Skeletal muscle tissue (tissue), 5 donors: ENCODE measurements around the gene NOG. TPM values are rescaled to one million over a fixed set of nuclear protein-coding genes. Genes with fewer than 3 reads are reported as not detected.

Experiments
- H3K27ac ChIP-seq: one replicate; pipeline ENCODE4 v1.7.0; 2013; ENCODE audit warnings: mild to moderate bottlenecking, low read depth, low read length, inconsistent platforms
- H3K27me3 ChIP-seq, 3 donors: one replicate each; pipeline ENCODE4 v1.7.0; 2013; ENCODE audit warnings: low read length in 3 of 3; ENCODE audit not compliant: control insufficient read depth in 3 of 3, insufficient read depth in 3 of 3
- H3K36me3 ChIP-seq, 3 donors: one replicate each; pipeline ENCODE4 v1.7.0; 2013; ENCODE audit warnings: low read length in 3 of 3; ENCODE audit not compliant: control insufficient read depth in 3 of 3, insufficient read depth in 3 of 3
- H3K4me1 ChIP-seq, 3 donors: one replicate each; pipeline ENCODE4 v1.7.0; 2013; ENCODE audit warnings: low read length in 3 of 3, mild to moderate bottlenecking in 3 of 3; ENCODE audit not compliant: control insufficient read depth in 3 of 3, insufficient read depth in 3 of 3
- H3K4me3 ChIP-seq, 3 donors: one replicate each; pipeline ENCODE4 v1.7.0; 2013; ENCODE audit warnings: low read length in 3 of 3
- H3K9ac ChIP-seq, 3 donors: one replicate each; pipeline ENCODE4 v1.7.0; 2013; ENCODE audit warnings: low read length in 3 of 3, mild to moderate bottlenecking in 3 of 3, moderate library complexity in 2 of 3, low read depth in 1 of 3
- H3K9me3 ChIP-seq, 3 donors: one replicate each; pipeline ENCODE4 v1.7.0; 2013; ENCODE audit warnings: low read length in 3 of 3; ENCODE audit not compliant: control insufficient read depth in 3 of 3
- small RNA-seq: library from RNA; depleted of rRNA; stranded (forward); fragments of <200 nt; gene quantifications from one replicate; pipeline ENCODE3, GENCODE V24; 2014
- total RNA-seq: library from RNA; depleted of rRNA; stranded (reverse); fragments of >200 nt; gene quantifications from one replicate; pipeline ENCODE4 v1.2.3, GENCODE V29; 2014
- donor health status: Osteomylitis.

The NOG gene
- total RNA-seq, 1 donor from 2014 or later, result 8.9 TPM

- Histone ChIP-seq H3K27me3 (peaks cover 10 to 16% (median 14%) of the 10 kb centered on the region in 3 donors), H3K9me3 (no peaks in the 10 kb centered on the region), H3K36me3 (no peaks in the 10 kb centered on the region), H3K4me3 (no peak overlapping the region), H3K27ac (no peak overlapping the region), H3K9ac (no peak overlapping the region), H3K4me1 (no peaks in the 10 kb centered on the region)
These were observed 48.4 kb downstream of the NOG start for GRCh38 chr17:56641894-56642293.

DNA sequence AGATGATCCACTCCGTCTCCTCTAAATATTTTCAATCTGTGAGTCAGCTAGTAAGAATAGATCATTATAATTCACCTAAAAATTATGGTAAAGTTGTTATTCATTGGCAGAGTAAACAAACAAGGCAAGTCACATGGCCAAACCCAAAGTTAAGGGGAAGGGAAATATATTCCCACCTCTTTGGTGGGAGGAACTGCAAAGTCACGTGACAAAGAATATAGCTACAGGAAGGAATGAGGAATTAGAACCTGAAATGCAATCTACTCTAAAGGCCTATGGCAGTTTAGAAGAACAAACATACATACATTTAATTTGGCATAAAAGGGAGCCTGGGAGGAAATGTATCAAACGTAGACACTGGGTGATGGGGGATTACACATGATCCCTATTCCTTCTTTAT, 48.9 kb downstream of the NOG start:
- no peak overlapping the region for H3K9ac ChIP-seq
- H3K9me3 ChIP-seq, result no peaks in the 10 kb centered on the region
- H3K27me3 ChIP-seq, result peaks cover 6 to 13% (median 11%) of the 10 kb centered on the region in 3 donors
- no peaks in the 10 kb centered on the region for H3K4me1 ChIP-seq
- H3K27ac ChIP-seq, result no peak overlapping the region
- H3K36me3 ChIP-seq, result no peaks in the 10 kb centered on the region
- no peak overlapping the region for H3K4me3 ChIP-seq

Small RNAs within 50 kb of the gene (small RNA-seq; reads per million reads assigned to genes)
- gene RPL39P33, result not detected

Other genes starting within 250 kb of the NOG start
- gene C17orf67, start 240.2 kb downstream of the NOG start, total RNA-seq, result 1.0 TPM
- 6.8 TPM for gene DGKE, start 240.5 kb downstream of the NOG start, total RNA-seq